GM19328 (cell line): ENCODE measurements around the gene ATP13A5.

Experiments used
- ATAC-seq: cut with Tn5 transposase; IDR thresholded peaks from one replicate; pipeline ENCODE4 v1.9.1; 2021; ENCODE audit warnings: mild to moderate bottlenecking, moderate library complexity; ENCODE audit not compliant: unreplicated experiment

The ATP13A5 gene

DNA sequence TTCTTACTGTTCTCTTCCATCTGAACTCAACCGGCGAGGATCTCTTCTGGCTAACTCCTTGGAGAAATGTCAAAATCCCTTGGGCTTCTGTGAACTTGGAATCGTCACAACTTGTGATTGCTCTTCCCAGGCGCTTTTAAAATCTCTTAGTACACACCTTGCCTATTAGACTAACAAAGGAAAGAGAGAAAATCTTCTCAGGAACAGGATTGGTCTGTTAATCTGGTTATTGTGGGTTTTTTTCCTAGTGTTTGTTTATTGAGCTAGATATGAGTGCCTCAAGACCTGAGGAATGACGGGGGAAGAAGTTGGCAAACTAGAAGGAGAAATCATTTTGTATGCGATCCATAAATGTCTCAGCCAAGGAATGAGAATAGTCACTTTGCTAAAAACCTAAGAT lies at the start of gene ATP13A5:
Gene ATP13A5 (minus strand): TSS at position 48 of the 400 bp plus-strand sequence. CDS start 28 bp downstream, at position 20.
- ATAC-seq = no peak

GRCh38 chr3:193418576-193419373 lies 40.2 kb upstream of the ATP13A5 start:
- no peak for ATAC-seq

- no peak for ATAC-seq
These were observed 38.1 kb upstream of the ATP13A5 start for GRCh38 chr3:193416629-193417028.

- no peak for ATAC-seq
These were observed 29.1 kb upstream of the ATP13A5 start for GRCh38 chr3:193407688-193408087.

- ATAC-seq = no peak
These were observed 28.6 kb upstream of the ATP13A5 start for GRCh38 chr3:193407112-193407511.

DNA sequence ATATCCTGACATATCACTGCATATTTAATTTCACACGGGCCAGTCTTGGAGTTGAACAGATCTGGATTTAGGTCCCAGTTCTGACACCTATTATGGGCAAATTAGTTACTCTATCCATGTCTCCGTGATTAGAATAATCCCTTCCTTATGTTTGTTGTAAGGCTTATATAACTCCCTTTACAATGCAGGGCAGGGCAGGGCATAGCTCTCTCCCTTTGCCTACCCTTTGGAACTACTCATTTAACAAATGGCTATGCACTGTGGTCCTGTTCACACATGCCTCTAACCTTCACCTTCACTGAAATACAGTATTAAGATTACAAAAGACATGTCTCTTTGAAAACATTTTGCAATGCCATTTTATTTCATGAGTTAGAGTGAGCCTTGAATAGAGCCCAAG lies 24.8 kb upstream of the ATP13A5 start:
- no peak for ATAC-seq

- no peak for ATAC-seq
These were observed 21.8 kb upstream of the ATP13A5 start for GRCh38 chr3:193400304-193400703.

- no peak for ATAC-seq
These were observed 18.1 kb upstream of the ATP13A5 start for GRCh38 chr3:193396451-193397244.

GRCh38 chr3:193391902-193392301 lies 13.3 kb upstream of the ATP13A5 start:
- no peak for ATAC-seq

DNA sequence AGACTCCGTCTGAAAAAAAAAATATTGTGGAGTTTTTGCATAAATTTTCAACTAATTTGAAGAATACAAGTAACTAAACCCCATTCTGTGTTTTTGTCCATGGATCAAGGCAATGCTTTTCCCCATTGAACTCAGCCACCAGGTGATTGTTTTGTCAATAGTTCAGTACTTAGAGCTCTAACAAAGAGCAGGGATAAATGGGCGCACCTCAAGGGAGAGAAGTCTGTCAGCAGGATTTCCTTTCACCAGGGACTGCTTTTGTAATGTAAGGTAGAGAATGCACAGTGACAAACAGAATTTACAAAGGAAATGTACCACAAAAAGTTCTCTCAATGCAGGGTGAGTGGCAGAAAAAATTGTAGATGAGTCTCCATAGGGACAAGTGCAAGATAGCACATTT lies 10.8 kb upstream of the ATP13A5 start:
- ATAC-seq = no peak

- no peak for ATAC-seq
These were observed 9.8 kb upstream of the ATP13A5 start for GRCh38 chr3:193388361-193388760.

GRCh38 chr3:193387596-193387995 lies 9.0 kb upstream of the ATP13A5 start:
- no peak for ATAC-seq

- ATAC-seq = no peak
These were observed 962 bp downstream of the ATP13A5 start for GRCh38 chr3:193377591-193377990.

DNA sequence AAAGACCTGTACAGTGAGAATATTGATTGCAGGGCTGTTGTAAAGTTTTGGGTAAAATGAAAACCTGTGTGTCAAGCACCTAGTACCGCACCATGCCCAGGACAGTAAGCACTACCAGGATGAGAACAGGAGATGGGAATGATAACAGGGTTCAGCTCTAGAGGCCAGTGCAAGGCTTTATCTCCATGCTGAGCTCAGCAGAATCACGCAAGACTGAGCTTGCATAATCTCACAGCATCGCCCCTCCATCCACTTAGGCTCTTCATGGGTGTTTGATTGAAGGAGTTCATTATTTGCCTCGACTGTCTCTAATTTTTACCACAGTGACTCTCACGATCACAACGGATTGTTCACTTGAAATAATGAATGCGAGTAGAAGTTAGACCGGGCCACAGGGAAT lies 2.9 kb downstream of the ATP13A5 start:
- ATAC-seq = no peak

DNA sequence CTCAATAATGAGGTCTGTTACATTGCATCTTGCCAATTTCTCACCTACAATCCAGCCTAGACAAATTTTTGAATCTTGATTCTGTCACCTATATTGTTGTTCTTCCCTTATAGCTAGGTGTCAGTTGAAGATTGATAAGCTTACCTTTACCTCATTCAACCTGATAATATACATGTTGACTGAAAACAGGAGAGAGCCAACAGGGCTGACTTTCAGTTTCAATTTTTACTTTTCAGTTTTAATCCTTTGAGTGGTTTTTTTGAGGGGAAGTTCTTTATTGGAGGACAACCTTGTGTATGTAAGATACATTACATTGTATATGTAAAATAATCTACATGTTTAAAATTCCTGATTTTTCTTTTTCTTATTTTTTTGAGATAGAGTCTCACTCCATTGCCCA lies 5.8 kb downstream of the ATP13A5 start:
- ATAC-seq = no peak

- no peak for ATAC-seq
These were observed 10.7 kb downstream of the ATP13A5 start for GRCh38 chr3:193367868-193368267.

DNA sequence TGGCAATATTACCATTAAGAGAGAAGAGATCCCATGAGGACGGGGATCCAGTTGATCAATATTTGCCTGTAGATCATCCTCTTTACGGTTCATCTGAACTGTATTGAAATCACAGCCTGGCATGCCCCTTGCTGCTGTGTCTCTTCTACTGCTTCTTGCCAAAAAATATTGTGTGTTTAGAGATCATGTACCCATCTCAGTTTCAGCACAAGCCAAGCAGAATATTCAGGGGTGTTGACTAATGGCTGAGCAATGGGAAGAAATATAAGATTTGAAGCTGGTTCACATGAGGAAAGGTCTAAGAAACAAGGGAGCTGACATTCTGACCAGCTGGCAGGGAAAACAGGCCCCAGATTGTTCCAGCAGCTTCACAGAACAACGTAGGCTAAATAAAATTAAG lies 21.3 kb downstream of the ATP13A5 start:
- no peak for ATAC-seq

DNA sequence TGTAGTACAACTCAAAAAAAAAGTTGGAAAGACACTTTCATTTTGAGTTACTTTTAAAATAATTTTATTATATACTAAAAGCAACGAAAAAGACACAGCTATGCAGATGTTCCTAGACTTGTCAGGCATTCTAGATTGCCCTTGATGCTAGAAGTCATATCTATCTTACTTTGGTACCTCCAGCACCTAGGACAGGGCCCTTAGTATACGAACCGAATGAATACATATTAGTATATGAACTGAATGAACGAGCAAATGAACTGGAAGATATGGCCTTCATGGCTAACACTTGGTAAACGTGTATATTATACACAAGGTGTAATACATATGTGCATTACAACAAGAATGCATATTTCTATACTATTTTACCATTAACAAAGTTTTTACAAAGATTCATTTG lies 24.1 kb downstream of the ATP13A5 start:
- no peak for ATAC-seq

GRCh38 chr3:193350744-193351143 lies 27.8 kb downstream of the ATP13A5 start:
- ATAC-seq = no peak

- ATAC-seq = no peak
These were observed 29.9 kb downstream of the ATP13A5 start for GRCh38 chr3:193348686-193349085.

DNA sequence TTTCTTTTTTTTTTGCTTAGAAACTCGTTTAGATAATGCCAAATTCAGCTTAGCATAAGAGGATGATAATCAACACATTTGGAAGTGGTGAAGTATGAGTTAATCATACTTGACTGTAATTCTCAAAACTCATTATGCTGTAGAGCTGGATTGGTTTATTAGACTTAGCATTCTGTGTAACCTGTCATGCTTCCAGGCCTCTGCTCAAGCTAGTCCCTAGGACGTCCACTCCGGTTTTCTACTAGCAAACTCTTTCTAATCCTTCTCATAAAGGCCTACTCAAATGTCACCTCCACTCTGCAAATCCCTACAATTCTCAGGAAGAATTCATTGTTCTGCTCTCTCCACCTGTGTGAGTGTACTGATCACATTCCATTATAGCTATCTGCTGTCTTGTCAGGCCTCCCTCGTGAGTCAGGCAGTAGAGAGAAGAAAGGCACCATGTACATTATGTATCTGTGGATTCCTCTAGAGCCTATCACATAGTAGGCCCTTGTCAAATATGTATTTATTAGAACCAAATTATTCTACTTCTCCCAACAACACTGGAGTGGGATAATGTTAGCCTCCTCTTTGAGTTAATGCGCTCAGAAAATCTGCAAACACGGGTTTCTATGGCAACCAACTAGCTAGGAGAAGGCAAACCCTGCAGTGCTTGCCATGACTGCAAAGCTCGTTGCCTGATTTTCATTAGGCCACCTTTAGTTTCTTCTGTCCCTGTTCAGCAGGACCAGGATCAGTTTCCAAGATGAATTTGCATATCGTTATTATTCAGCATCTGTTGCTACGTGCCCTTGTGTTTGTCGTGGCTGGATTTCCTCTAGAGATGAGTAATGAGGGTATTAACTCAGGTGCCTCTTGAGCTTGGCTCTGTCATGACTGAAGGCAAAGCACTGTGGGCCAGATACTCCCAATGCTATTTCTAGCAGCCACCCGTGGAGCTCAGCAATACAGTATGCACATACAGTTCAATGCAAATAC lies 30.7 kb downstream of the ATP13A5 start:
- no peak for ATAC-seq
